ENCODE data around the gene RAB44.

GRCh38 chr6:36683656-36684446 lies 13.8 kb upstream of the RAB44 start:
- TF ChIP-seq MYC (IDR thresholded peaks at IDR 0.05; ENCODE audit: low read depth, low read length): no peak
- no peak for TF ChIP-seq MYC (CRISPR knock-in tag; IDR thresholded peaks at IDR 0.05; ENCODE audit: borderline replicate concordance, low read depth)
- no peak for TF ChIP-seq RFX7 (CRISPR knock-in tag; IDR thresholded peaks at IDR 0.05)
- no peak for TF ChIP-seq GABPA (tag; conservative IDR thresholded peaks at IDR 0.05; ENCODE audit: low read depth)
- TF ChIP-seq NRF1 (conservative IDR thresholded peaks at IDR 0.05 in 1 of 2, IDR thresholded peaks at IDR 0.05 in 1 of 2): no peak
- no peak for TF ChIP-seq TAL1 (IDR thresholded peaks at IDR 0.05)
- TF ChIP-seq POLR2A (conservative IDR thresholded peaks at IDR 0.05): no peak
- TF ChIP-seq EP300 (IDR thresholded peaks at IDR 0.05; ENCODE audit: low read length): no peak
- no peak for TF ChIP-seq YY1 (IDR thresholded peaks at IDR 0.05; ENCODE audit: borderline replicate concordance in 1 of 3, control insufficient read depth in 1 of 3, extremely low read depth in 1 of 3, insufficient read depth in 3 of 3, insufficient read length in 1 of 3, insufficient replicate concordance in 2 of 3, low read depth in 1 of 3, low read length in 2 of 3)
- TF ChIP-seq CTCF (IDR thresholded peaks at IDR 0.05 in 2 of 3, conservative IDR thresholded peaks at IDR 0.05 in 1 of 3; ENCODE audit: insufficient read depth in 2 of 3, low read depth in 1 of 3, low read length in 3 of 3): no peak

Data from K562 (cell line).